WI38 (cell line): ENCODE data around the gene PHOX2A.

ENCODE experiments used
- H3K4me3 ChIP-seq: 2 replicates; pipeline ENCODE4 v1.5.1; 2011; ENCODE audit warnings: low read depth, mild to moderate bottlenecking, control low read depth, low read length
- CTCF ChIP-seq: IDR thresholded peaks from 2 replicates; pipeline ENCODE4 v1.5.1; 2012; ENCODE audit warnings: low read depth, mild to moderate bottlenecking, control low read depth, low read length

PHOX2A gene

GRCh38 chr11:72237112-72237931, 6.7 kb downstream of the PHOX2A start:
- no peak for TF ChIP-seq CTCF
- H3K4me3 ChIP-seq = no peak overlapping the region

- no peak overlapping the region for H3K4me3 ChIP-seq
- no peak for TF ChIP-seq CTCF
Measured at GRCh38 chr11:72236774-72237111, 7.2 kb downstream of the PHOX2A start.

- TF ChIP-seq CTCF = no peak
- H3K4me3 ChIP-seq = no peak overlapping the region
Measured at GRCh38 chr11:72236083-72236697, 7.8 kb downstream of the PHOX2A start.

- no peak overlapping the region for H3K4me3 ChIP-seq
- no peak for TF ChIP-seq CTCF
Measured at GRCh38 chr11:72235351-72236057, 8.5 kb downstream of the PHOX2A start.

GRCh38 chr11:72234920-72235319, 9.1 kb downstream of the PHOX2A start:
- H3K4me3 ChIP-seq = no peak overlapping the region
- TF ChIP-seq CTCF = no peak

GRCh38 chr11:72234514-72234830, 9.5 kb downstream of the PHOX2A start:
- no peak overlapping the region for H3K4me3 ChIP-seq
- TF ChIP-seq CTCF = no peak
